ENCODE measurements around the gene SIGLEC12. TPM values are rescaled to one million over a fixed set of nuclear protein-coding genes. Genes with fewer than 3 reads are reported as not detected.

SIGLEC12 gene
- total and polyA plus RNA-seq, 2 donors (not counting 1 experiment from before 2014, with no cell fraction given) = not detected

GRCh38 chr19:51462681-51463080 lies 38.9 kb downstream of the SIGLEC12 start:
- no peaks in the 10 kb centered on the region for H3K27me3 ChIP-seq (ENCODE audit: control insufficient read depth, insufficient read depth, low read length)
- no peak for DNase-seq (ENCODE audit: low read depth in 2 of 2)
- H3K4me1 ChIP-seq (ENCODE audit: control insufficient read depth, extremely low read depth, insufficient read depth, low read length) = no peaks in the 10 kb centered on the region
- H3K4me3 ChIP-seq (replicated peaks in 1 of 4; ENCODE audit: control extremely low read depth in 1 of 4, insufficient read depth in 1 of 4, low read depth in 3 of 4, low read length in 4 of 4) = no peak overlapping the region
- no peaks in the 10 kb centered on the region for H4K20me1 ChIP-seq (ENCODE audit: control insufficient read depth, extremely low read depth, insufficient read depth, low read length)
- H3K9me3 ChIP-seq (ENCODE audit: control insufficient read depth, insufficient read depth, low read depth, low read length) = no peaks in the 10 kb centered on the region
- TF ChIP-seq, protein P1, sequence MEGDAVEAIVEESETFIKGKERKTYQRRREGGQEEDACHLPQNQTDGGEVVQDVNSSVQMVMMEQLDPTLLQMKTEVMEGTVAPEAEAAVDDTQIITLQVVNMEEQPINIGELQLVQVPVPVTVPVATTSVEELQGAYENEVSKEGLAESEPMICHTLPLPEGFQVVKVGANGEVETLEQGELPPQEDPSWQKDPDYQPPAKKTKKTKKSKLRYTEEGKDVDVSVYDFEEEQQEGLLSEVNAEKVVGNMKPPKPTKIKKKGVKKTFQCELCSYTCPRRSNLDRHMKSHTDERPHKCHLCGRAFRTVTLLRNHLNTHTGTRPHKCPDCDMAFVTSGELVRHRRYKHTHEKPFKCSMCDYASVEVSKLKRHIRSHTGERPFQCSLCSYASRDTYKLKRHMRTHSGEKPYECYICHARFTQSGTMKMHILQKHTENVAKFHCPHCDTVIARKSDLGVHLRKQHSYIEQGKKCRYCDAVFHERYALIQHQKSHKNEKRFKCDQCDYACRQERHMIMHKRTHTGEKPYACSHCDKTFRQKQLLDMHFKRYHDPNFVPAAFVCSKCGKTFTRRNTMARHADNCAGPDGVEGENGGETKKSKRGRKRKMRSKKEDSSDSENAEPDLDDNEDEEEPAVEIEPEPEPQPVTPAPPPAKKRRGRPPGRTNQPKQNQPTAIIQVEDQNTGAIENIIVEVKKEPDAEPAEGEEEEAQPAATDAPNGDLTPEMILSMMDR (conservative IDR thresholded peaks at IDR 0.05 in 1 of 2, IDR thresholded peaks at IDR 0.05 in 1 of 2; ENCODE audit: low read depth in 1 of 2, low read length in 2 of 2) = no peak
- TF ChIP-seq EZH2 (IDR thresholded peaks at IDR 0.05; ENCODE audit: low read length, missing control alignments) = no peak
- H3K36me3 ChIP-seq (ENCODE audit: control insufficient read depth, insufficient read depth, low read length) = no peaks in the 10 kb centered on the region
- no peak overlapping the region for H2AFZ ChIP-seq (ENCODE audit: low read length)
- H3K4me2 ChIP-seq (ENCODE audit: extremely low read depth, insufficient read depth, low read length) = no peak overlapping the region
- H3K27ac ChIP-seq (ENCODE audit: insufficient read depth, low read length) = no peak overlapping the region
- H3K79me2 ChIP-seq (ENCODE audit: control insufficient read depth, insufficient read depth, low read length) = no peaks in the 10 kb centered on the region
- H3K9ac ChIP-seq (ENCODE audit: insufficient read depth, low read length) = no peak overlapping the region

DNA sequence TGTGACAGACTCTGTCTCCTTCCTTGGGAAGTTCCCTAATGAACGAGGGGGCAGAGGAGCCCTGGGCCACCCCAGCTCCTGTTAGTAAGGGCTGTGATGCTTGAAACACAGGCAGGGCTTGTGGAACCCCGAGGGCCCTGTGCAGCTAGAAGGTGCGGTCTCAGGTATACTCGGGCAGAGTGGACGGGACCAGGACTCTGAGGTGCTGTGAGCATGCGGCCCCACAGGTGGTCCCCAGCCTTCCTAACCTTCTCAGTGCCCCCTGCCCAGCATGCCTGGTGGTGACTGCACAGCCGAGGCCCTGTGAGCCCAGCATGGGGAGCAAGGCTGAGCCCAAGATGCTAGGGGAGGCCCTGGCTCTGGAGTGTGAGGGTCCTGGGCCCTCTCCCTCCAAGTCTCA lies 39.3 kb downstream of the SIGLEC12 start:
- H3K27ac ChIP-seq (ENCODE audit: insufficient read depth, low read length) = no peak overlapping the region
- no peak overlapping the region for H3K9ac ChIP-seq (ENCODE audit: insufficient read depth, low read length)
- H3K4me1 ChIP-seq (ENCODE audit: control insufficient read depth, extremely low read depth, insufficient read depth, low read length) = no peaks in the 10 kb centered on the region
- H3K4me2 ChIP-seq (ENCODE audit: extremely low read depth, insufficient read depth, low read length) = no peak overlapping the region
- TF ChIP-seq EZH2 (IDR thresholded peaks at IDR 0.05; ENCODE audit: low read length, missing control alignments) = no peak
- TF ChIP-seq, protein P1 (conservative IDR thresholded peaks at IDR 0.05 in 1 of 2, IDR thresholded peaks at IDR 0.05 in 1 of 2; ENCODE audit: low read depth in 1 of 2, low read length in 2 of 2) = no peak
- no peak for DNase-seq (ENCODE audit: low read depth in 2 of 2)
- no peaks in the 10 kb centered on the region for H3K36me3 ChIP-seq (ENCODE audit: control insufficient read depth, insufficient read depth, low read length)
- no peaks in the 10 kb centered on the region for H4K20me1 ChIP-seq (ENCODE audit: control insufficient read depth, extremely low read depth, insufficient read depth, low read length)
- no peaks in the 10 kb centered on the region for H3K27me3 ChIP-seq (ENCODE audit: control insufficient read depth, insufficient read depth, low read length)
- H3K4me3 ChIP-seq (replicated peaks in 1 of 4; ENCODE audit: control extremely low read depth in 1 of 4, insufficient read depth in 1 of 4, low read depth in 3 of 4, low read length in 4 of 4) = no peak overlapping the region
- no peak overlapping the region for H2AFZ ChIP-seq (ENCODE audit: low read length)
- H3K9me3 ChIP-seq (ENCODE audit: control insufficient read depth, insufficient read depth, low read depth, low read length) = no peaks in the 10 kb centered on the region
- H3K79me2 ChIP-seq (ENCODE audit: control insufficient read depth, insufficient read depth, low read length) = no peaks in the 10 kb centered on the region

GRCh38 chr19:51461723-51462161 lies 39.9 kb downstream of the SIGLEC12 start:
- Histone ChIP-seq H3K79me2 (ENCODE audit: control insufficient read depth, insufficient read depth, low read length) (no peaks in the 10 kb centered on the region), H3K27ac (ENCODE audit: insufficient read depth, low read length) (no peak overlapping the region), H3K9me3 (ENCODE audit: control insufficient read depth, insufficient read depth, low read depth, low read length) (no peaks in the 10 kb centered on the region), H3K4me2 (ENCODE audit: extremely low read depth, insufficient read depth, low read length) (no peak overlapping the region), H3K36me3 (ENCODE audit: control insufficient read depth, insufficient read depth, low read length) (no peaks in the 10 kb centered on the region), H3K27me3 (ENCODE audit: control insufficient read depth, insufficient read depth, low read length) (no peaks in the 10 kb centered on the region), H3K4me1 (ENCODE audit: control insufficient read depth, extremely low read depth, insufficient read depth, low read length) (no peaks in the 10 kb centered on the region), H3K9ac (ENCODE audit: insufficient read depth, low read length) (no peak overlapping the region), H2AFZ (ENCODE audit: low read length) (no peak overlapping the region), H3K4me3 (replicated peaks in 1 of 4; ENCODE audit: control extremely low read depth in 1 of 4, insufficient read depth in 1 of 4, low read depth in 3 of 4, low read length in 4 of 4) (no peak overlapping the region), H4K20me1 (ENCODE audit: control insufficient read depth, extremely low read depth, insufficient read depth, low read length) (no peaks in the 10 kb centered on the region)
- DNase-seq (ENCODE audit: low read depth in 2 of 2) = no peak
- TF ChIP-seq EZH2 (IDR thresholded peaks at IDR 0.05; ENCODE audit: low read length, missing control alignments) = no peak
- TF ChIP-seq, protein P1 (conservative IDR thresholded peaks at IDR 0.05 in 1 of 2, IDR thresholded peaks at IDR 0.05 in 1 of 2; ENCODE audit: low read depth in 1 of 2, low read length in 2 of 2) = no peak

Data from fibroblast of lung (primary cell).